HG03196 (cell line): ENCODE results near the gene GAS2L2.
"Not testable (repeated sequence)": the region's sequence is repeated elsewhere in the genome, so short reads cannot be mapped to it uniquely, and the experiment has no call there.

Experiments
- ATAC-seq: cut with Tn5 transposase; IDR thresholded peaks from one replicate; pipeline ENCODE4 v1.9.1; 2021; ENCODE audit not compliant: unreplicated experiment

Gene GAS2L2

DNA sequence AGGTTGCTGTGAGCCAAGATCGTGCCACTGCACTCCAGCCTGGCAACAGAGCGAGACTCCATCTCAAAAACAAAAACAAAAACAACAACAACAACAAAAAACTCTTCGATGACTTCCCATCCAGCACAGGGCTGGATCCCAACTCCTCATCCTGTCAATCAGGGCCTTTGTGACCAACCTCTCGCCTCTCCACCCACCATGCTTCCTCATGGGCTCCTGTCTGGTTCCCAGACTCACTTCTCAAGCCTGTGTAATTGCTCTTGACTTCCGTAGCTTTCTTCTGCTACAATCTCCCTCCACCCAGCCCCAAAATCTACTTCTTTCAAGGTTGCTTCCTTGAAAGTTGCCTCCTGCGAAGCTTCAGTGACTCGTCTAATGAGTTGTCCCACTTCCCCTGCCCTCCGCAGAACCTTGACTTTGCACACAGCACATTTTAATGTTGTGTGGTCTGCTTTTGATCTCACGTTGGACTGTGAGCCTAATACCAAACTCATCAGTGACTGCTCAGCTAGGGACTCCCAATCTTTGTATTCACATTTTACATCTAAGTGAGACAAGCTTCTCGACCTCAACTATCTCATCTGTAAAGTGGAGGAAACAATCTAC lies 22.5 kb downstream of the GAS2L2 start:
- no peak for ATAC-seq

GRCh38 chr17:35729405-35729833 lies 23.6 kb downstream of the GAS2L2 start:
- no peak for ATAC-seq

- ATAC-seq: no peak
These were observed 24.5 kb downstream of the GAS2L2 start for GRCh38 chr17:35728551-35728950.

DNA sequence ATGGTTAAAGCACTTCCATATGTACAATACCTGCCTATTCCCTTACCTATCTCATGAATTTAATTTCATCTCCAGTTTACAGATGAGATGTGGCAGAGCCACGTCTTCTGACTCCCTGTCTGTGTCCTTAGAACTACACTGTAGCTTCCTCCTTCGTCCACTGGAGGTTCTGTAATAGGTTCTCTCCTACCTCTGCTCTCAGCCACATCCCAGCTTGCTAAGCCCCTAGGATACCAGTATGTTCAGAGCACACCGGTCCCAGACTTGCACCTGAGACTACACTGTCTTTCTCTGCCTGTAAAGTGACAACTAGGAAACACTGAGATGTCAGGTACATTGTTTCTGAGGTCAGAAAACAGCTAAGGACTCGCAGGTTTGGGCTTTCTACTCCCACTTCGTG lies 25.4 kb downstream of the GAS2L2 start:
- no peak for ATAC-seq

- ATAC-seq: no peak
These were observed 26.0 kb downstream of the GAS2L2 start for GRCh38 chr17:35726953-35727460.

DNA sequence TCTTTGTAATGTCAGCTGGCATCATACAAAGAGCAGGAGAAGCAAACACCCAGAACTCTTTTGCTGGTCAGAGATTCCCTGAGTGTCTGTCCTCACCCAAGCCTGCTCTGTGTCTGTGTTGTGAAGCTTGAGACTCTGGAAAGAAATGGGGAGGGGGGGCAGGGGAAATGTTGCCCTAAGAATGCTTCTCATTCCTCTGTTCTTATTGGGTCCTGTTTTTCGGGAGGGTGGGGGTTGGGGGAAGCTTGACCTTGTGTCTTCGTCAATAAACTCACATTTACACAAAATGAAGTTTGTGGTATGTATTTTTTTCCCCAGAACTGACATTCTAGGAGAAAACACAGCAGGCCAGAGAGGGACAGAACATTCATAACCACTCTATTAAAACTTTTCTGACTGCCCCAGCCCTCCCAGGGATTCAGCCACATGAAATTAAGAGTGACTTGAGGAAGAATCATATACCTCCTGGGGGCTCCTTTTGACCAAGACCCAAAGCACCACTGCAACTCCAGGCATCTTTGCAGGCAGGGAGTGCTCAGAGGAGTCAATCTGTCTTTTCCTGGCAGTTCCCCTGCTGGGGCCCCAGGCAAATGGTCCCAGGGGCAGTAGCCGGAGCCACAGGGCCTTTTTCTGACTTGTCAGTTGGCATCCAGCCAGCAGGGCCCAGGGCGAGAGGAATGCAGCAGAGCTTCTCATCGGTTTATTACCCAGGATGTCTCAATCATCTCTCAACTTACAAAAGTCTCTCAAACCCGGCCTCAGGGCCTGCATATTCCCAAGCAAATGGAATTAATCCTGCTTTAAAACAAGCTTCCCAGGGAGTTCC lies 26.7 kb downstream of the GAS2L2 start:
- ATAC-seq: no peak

- ATAC-seq: no peak
These were observed 27.3 kb downstream of the GAS2L2 start for GRCh38 chr17:35725802-35726126.

GRCh38 chr17:35725058-35725457 lies 28.0 kb downstream of the GAS2L2 start:
- no peak for ATAC-seq

GRCh38 chr17:35723735-35724134 lies 29.3 kb downstream of the GAS2L2 start:
- no peak for ATAC-seq

DNA sequence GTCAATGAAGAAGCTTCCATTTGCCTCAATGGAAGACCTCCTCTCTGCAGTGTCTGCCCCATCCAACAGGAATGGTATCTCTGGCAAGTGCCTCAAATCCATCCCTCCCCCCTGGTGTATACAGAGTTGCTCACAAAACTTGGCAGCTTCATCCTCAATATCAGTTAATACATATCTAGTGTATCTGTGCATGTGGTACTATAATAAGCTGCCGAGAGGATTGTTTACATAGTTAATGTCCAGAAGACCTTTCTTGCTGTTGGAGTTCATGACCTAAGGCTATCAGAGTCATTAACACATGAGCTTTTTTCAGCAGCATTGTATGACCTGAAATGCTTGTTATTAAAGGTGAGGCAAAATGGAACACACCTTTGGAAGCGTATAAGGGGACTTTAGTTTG lies 35.6 kb downstream of the GAS2L2 start:
- no peak for ATAC-seq

- no peak for ATAC-seq
These were observed 36.1 kb downstream of the GAS2L2 start for GRCh38 chr17:35716897-35717465.

GRCh38 chr17:35716173-35716572 lies 36.9 kb downstream of the GAS2L2 start:
- no peak for ATAC-seq

DNA sequence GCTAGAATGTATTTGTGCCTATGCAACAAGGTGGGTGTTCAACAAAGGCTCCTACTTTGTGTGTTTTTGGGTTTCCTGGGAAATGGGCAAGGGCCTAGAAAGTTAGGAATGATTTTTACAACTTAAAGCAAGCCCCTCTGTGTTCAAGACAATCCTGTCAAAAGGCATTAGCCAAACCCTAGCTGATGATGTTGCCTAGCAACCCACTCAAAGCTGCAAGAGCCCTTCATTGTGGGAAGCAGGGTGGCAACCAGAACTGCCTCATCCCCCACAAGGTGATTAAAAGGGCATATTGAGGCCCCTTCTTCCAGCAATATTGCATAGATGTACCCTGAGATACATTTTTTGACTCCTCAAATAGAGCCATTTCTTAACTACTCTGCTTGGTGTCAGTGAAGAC lies 37.6 kb downstream of the GAS2L2 start:
- no peak for ATAC-seq

DNA sequence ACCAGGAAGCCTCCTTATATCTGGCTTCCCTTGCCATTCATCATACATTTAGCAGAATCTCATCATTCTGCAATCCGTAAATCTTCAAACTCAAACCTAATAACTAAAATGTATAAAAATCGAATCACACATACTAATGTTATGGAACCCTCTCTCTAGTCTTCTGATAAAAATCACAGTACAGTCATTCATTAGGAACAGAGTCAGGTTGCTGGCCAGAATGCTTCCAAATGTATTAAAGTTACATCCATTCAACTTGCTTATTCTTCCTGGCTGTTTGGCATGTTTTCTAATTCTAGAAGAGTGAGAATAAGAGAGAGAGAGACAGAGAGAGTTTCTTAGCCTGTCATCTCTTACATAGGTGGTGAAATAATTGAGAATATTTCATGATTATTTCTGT lies 38.1 kb downstream of the GAS2L2 start:
- no peak for ATAC-seq

DNA sequence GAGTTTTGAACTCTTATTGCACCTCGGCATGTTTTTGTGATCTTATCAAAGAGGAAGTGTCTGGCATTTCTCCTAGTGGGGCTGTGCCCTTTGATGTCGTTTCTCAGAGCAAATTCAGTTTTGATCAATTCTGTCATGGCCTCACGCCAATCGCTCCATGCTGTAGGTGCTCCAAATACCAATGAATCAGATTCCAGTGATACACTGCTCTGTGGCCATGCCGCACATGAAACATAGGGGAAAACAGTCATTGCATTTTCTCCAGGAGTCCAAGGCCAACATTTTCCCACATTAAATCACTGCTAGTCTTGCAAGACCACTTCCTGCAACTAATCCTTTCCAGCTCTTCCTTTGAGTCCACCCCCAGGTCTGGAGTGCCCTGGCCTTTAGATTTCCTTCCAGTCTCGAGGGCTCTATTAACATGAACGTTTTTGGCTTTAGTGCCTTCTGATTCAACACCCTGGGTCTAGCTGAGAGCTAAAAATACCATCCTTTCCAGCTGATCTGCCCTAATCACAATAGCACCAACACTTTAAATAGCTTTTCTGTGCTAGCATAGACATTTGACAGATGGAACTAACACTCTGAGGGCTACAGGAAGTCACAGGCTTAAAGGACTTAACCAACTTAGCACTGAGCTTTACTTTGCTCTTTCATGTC lies 39.8 kb downstream of the GAS2L2 start:
- no peak for ATAC-seq

- ATAC-seq: no peak
These were observed 42.1 kb downstream of the GAS2L2 start for GRCh38 chr17:35710950-35711349.

DNA sequence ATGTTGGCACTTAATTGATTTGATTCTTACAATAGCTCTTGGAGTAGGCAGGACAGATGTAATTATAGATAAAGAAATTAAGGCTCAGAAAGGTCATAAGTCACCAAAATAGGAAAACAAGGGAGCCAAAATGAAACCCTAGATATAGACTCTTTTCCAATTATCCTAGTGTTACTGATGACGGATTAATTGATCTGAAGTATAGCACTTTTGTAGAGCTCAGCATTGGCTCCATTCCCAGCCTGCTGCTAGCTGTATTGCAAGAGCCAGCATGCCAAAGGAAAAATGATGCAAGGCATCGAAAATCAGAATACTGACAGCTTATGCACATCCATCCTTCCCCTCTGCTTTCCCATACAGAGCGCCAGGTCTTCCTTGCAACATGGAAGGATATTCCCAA lies 43.2 kb downstream of the GAS2L2 start:
- no peak for ATAC-seq

GRCh38 chr17:35708951-35709350 lies 44.1 kb downstream of the GAS2L2 start:
- no peak for ATAC-seq

GRCh38 chr17:35708149-35708548 lies 44.9 kb downstream of the GAS2L2 start:
- ATAC-seq: no peak

DNA sequence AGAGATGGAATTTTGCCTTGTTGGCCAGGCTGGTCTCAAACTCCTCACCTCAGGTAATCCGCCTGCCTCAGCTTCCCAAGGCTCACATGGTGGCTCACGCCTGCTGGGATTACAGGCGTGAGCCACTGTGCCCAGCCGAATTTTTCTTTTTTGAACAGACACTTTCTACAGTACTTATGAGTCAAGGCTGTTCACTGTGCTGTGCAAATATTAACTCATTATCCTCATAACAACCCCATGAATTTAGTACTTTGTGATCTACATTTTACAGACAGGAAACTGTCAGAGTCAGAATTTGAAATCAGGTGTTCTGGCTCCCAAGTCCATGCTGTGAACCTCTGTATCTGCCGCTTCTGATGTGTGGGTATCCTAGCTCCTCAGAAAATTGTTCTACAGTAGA lies 47.3 kb downstream of the GAS2L2 start:
- ATAC-seq: no peak

GRCh38 chr17:35705230-35705629 lies 47.8 kb downstream of the GAS2L2 start:
- ATAC-seq: no peak

GRCh38 chr17:35703308-35703707 lies 49.7 kb downstream of the GAS2L2 start:
- ATAC-seq: not testable (repeated sequence)
